Left kidney (tissue), 2 donors: ENCODE measurements around the gene CLTRN. TPM values are rescaled to one million over a fixed set of nuclear protein-coding genes. Genes with fewer than 3 reads are reported as not detected.
"Not testable (repeated sequence)": the region's sequence is repeated elsewhere in the genome, so short reads cannot be mapped to it uniquely, and the experiment has no call there.

Experiments
- DNase-seq: peaks from one replicate; pipeline ENCODE4 v3.0.0-alpha.2; 2013
- polyA plus RNA-seq: library from polyadenylated mRNA; unstranded; fragments of 120-200 nt; gene quantifications from one replicate; pipeline ENCODE4 v1.2.1, GENCODE V29; 2013; ENCODE audit not compliant: insufficient read length

Gene CLTRN
- polyA plus RNA-seq, 1 donor, result 21.4 TPM

DNA sequence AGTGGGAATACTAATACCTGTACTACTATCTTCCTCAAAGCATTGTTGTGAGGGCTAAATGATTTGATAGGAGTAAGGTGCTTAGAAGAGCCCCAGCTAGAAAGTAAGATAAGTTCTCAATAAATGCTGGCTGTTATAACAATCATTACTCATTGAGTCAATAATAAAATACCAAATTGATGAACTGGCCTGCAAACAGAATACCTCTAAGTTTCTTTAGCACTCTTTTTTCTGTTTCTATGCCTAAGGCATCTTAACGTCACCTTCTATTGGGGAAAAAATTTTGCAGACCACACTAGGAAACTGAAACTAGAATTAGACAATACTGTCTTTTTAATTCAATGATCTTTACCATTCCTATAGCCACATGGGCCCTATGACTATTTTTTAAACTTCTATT lies 1.2 kb downstream of the CLTRN start:
- DNase-seq, result no peak

DNA sequence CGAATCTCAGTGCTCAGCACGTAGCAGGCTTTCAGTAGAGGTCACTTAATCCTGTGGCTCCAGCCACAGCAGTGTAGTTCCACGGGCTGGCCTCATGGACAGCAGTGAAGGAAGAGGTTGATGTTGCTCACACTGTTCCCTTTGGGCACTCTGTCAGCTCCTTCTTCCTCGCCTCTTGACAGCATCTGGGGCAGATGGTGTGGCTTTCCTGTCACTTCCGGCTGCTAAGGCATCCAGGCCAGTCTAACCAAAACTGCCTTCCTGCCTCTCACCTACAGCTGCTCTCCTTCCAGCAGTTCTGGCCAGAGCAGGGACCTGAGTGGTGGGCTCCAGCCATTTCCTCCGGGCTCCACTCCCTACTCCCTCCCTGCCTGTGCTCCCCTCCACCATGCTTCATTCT lies 9.8 kb downstream of the CLTRN start:
- DNase-seq, result not testable (repeated sequence)

DNA sequence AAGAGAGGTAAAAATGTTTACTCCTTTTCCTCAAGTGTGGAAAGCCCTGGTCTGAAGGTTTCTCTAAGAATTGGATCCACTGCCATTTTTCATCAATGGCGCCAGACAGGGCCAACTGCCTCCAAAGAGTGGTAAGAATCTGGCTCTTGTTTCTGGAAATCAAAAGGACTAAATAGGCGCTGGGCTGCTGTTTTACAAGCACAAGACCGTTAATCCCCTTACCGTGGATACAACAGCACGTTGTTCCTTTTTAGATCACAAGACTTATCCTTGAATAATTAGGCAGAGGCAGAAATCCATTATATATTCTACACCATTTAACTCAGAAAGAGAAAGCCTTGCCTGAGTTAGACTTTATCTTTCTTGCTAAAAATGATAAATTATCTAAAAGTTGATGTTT lies 10.6 kb downstream of the CLTRN start:
- no peak for DNase-seq

DNA sequence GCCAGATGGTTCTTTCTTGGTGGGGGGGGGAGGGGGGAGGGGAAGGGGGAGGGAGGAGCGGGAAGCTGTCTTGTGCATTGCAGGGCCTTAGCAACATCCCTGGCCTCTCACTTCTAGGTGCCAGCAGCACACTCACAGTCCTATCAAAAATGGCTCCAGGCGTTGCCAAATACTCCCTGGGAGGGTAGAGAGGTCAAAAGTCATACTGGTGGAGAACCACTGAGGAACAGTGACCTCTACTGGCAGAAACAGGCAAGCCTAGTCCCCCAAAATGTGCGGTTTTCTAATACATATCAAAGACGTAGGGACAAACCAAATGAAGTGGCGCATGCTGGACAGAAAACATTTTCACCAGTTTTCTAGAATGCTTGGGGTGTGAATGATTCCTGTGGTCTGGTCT lies 17.1 kb downstream of the CLTRN start:
- DNase-seq, result not testable (repeated sequence)

DNA sequence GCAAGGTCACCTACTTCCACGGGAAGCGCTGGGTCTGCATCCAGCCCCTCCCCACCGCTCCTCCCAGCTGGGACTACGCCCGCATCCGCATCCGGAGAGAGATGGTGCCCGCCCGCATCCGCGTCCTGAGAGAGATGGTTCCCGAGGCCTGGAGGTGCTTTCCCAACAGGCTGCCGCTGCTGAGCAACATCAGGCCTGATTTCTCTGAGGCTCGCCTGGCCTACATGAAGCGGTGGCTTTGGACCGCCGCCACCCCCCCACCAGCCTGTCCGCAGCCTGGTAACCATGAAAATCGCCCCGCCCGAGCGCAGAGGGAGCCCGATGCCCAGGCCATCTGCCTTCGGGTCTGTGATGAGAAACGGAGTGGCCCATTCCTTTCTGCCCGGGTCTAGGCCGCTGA lies 18.1 kb downstream of the CLTRN start:
- DNase-seq, result no peak

DNA sequence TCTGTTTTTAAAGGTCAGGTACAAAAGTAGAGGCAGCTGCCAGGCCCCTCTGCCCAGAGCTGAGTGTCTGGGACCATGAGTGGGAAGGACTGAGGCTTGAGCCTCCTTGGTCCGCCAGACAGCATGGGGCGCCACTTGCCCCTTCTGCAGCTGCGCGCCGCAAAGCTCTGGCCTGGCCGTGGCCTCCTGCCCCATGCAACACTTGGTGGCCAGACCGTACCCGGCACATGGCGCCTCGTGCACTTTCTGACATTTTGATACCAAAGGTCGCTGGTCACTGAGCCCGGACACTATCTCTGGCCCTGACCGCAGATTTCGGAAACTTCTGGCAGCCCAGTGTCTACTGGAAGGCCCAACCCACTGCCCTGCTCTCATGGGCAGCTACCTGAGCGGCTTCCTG lies 18.6 kb downstream of the CLTRN start:
- no peak for DNase-seq

DNA sequence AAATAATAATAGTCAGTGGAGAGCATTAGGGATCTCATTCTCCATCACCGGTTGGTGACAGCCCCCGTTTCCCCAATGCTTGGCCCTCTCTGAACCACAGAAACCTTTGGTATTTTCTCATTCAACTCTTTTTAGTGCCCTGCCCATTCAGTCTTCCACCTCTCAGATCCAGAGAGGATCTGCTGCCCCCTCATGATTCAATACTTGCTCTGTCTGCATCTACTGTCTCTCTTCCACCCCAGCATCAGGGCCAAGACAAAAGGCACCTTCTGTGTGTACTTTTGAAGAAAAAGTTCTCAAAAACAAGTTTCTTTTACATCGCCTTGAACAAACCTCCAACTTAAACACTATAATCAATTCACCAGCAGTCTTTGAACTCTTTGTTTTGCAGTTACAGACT lies 19.3 kb downstream of the CLTRN start:
- no peak for DNase-seq

DNA sequence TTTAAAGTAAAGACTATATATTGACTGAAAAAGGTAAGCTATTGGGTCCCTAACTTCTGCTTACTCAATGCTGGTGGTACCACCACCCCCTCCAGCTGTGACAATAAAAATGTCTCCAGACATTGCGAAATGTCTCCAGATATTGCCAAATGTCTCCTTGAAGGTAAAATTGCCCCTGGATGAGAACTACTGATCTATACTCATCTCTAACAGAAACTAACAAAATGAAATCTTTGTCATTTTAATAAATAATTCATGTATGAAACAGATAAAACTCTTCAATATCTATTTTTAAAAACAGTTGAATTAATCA lies 20.1 kb downstream of the CLTRN start:
- DNase-seq, result no peak

DNA sequence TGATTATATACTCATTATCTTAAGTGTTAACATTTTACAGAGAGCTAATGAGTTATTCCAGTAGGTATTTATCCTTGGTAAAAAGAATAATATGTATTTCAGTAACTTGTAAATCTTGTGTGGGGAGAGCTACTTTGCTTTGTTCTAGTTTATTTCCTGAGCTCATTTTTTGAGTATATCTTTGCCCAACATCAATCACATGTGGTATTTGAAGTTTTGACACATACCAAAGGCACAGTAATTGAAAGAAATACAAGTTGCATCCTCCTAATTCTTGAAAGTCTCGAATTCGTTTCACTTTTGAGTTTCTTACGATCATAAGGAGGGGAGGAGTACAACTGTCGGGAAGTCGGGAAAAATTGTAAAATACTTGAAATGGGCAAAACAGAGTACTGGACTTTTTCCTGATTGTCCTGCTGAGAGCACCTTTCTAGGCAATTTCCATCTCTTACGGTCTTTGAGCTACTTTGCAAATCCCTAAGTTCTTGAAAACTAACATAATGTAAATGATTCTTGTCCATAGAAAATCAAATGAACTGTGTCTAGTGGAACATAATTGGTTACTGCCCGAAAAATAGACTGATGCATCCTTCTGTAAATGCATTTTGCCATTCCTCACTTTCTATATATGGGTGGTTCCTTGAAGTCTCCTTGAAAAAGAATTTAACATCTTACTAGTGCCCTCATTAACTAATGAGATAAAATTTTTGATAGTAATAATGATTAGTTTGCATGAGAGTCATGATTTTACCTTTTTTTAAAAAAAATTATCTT lies 20.6 kb downstream of the CLTRN start:
- no peak for DNase-seq

DNA sequence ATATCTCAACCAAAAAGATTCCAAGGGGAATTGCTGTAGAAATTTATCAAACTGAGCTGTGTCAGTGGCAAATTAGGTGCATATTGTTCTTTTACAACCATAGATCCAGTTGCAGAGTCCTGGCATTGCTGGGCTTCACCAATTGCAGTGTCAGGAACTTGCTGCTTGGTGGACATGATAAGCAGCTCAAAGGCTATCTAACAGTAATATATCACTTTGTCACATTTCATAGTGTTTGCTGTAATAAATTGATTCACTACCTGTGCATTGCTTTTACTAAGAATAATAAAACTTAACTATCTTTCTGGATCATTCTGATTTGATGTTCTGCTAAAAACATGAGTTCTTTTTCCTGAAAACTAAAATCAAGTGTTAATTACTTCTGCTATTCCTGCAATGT lies 33.0 kb downstream of the CLTRN start:
- no peak for DNase-seq

DNA sequence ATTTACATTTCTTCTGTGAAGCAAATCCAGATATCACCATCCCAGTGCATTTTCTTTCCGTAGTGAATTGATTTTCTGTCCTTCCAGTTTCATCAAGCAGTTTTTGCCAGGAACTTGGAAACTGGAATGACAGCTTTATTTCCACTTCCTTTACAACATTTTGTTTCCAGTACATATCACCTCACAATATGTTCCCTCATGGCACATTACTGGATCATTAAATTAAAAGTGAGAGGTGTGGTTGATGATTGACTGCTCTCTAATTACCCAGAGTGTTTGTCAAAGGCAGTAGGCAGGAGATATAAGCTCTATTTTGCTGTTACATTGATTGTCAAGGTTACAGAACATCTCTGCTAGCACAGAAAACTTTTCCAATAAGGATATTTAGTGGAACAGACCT lies 41.6 kb downstream of the CLTRN start:
- no peak for DNase-seq

DNA sequence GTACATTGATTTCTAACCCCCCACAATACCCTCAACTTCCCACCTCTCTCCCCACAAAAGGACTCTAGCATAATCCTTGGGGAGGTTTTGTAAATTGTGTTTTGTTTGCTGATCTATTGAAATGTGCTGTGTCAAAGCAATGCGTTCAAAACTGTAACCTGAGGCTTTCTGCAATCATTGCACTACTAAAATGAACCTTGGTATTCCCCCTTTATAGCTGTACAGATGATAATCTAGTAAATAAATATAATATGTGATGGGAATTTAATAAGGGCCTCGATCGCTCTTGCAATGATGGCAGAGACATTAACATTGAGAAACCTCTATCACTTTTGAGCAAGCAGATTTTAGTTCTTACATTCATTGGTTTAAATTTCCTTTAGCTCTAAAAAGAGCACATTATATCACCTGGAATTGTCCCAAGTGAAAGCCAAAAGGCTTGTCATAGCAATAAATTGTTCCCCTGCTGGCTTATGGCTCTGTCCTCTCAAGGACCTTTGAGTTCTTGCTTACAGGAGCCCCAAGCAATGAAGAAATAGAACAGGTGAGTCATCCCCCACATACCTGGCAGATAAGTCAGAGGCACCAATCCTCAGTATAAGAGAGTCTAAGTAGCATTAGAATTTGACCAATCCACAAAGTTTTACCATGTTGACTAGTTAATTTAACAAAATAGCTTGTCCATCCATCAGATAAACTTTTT lies 45.4 kb downstream of the CLTRN start:
- no peak for DNase-seq

DNA sequence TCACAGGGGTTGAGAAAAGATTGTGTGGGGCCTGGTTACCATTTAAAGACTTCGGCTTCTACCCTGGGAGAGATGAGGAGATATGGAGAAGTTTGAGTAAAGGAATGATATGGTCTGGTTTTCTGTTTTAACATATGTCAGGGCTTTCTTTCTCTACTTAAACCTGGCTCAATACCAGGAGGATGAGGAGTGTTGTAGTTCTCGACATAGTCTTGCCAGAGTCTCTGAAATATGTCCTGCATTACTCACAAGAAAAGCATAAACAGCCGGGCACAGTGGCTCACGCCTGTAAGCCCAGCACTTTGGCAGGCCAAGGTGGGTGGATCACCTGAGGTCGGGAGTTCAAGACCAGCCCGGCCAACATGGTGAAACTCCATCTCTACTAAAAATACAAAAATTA lies 47.5 kb downstream of the CLTRN start:
- DNase-seq, result no peak

DNA sequence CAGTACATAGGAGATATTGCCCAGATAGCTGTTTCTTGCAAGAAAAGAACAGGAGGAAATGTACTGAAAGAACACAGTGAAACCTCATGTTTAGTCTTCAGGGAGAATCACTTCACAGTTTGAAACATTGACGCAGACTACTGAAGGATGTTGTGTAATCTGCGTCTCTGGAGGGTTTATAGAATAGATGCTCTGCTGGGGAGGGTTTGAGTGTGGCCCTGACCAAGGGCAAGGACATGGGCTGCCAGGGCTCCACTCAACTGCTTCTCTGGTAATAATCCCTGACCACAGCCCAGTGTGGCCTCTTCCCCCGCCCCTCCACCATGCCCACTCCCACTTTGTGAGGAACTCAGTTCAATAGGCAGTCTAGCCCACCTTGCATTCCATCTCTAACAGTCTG lies 48.1 kb downstream of the CLTRN start:
- no peak for DNase-seq

DNA sequence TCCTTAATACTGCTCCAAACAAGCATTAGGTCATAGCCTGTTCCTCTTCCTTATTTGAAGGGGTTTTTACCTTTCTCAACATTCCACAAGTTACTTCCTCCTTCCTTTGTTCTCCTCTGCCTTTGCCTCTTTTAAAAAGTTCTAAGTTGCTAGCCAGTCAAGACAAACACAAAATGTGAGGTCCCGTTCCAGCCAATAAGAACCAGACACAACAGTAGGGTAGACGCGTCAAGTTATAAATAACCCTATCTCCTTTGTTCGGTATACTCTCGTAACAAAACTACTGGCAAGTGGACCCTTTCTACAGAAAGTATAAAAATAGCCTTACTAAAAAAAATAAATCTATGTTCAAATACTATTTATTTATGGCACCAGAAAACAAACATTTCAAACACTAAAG lies 57.5 kb downstream of the CLTRN start:
- DNase-seq, result no peak

DNA sequence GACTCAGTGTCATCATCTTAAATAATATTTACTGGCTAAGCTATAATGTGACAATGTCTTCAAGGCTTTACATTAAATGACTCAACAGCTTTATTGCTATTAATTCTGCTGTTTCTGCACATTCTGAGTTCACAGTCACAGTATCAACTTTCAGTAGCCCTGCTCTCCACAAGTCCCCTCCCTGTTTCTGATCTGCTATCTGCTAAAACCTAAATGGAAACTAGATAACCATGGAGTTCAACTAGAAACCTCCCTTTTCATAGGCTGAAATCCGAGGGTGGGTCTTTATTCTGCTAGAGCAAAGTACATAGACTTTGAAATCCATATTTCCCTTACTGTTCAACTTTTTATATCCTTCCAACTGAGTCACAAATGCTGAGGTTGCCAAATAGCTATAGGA lies 58.5 kb downstream of the CLTRN start:
- no peak for DNase-seq

DNA sequence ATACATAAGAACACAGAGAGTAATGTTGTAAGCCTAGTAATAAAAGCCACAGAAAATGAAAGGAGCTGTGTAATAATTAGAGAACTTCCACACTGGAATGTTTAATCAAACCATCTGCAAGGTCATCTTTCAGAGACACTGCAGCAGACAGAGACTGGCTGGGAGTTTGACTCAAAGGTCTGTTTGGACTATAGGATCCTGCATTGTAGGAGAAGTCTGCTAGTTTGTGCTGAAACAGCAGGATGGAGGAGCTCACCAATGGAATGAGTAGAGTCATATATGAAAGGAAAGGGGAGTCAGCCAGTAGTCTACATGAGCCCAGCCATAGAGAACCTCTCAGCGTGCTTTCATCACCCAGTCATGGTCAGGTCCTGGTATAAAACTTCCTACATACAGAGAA lies 59.4 kb downstream of the CLTRN start:
- DNase-seq, result no peak

DNA sequence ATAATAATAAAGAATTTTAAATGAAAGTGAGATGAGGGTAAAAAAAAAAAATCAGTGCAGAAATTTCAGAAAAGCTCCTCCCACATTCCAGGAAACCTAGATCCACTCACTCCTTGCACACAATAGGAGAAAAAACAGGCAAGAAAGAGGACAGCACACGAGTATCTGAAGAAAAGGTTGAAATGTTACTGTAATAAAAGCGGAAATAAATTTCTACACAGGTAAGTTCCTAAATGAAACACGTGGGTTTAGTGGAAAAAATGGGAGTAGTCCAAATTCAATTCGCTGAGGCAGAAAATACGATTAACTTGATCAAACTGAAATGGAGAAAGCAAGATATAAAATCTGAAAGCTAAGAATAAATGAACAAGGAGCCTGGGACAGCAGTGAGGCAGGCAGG lies 61.8 kb downstream of the CLTRN start:
- DNase-seq, result no peak

DNA sequence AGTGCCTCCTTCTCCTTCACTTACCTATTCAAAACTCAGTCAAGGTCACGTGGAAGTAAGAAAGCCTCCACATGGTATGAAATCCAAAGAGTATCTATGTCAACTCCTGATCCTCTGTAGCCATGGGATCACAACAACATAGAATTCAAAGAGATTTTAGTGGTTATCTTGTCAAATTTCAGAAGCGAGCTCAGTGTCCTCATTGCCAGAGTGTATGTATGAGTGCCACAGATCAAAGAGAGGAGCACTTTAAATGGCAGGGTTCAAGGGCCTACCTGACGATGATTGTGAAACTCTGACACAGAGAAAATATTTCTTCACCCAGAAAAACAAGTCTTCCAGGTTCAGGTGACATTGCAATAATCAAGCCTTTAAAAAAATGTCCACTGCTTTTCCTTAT lies 62.7 kb downstream of the CLTRN start:
- no peak for DNase-seq

DNA sequence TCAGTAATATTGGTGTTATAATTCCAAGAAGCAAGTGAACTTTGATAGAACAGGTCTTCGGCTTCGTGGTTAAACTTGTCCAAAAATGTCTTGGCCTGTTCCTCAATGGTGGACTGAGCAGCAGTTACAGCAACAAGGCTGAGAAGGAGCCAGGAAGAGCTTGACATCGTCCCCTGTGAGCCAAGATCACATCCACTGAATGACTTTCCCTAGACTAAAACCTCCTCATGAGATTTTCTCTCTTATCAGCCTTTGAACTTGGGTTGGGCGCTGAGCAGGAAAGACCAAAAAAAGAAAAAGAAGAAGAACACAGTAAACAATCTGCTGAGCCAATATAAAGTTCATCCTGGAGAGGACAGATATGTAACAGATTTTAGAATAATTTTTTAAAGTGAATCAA lies 63.9 kb downstream of the CLTRN start, which contains the start of gene ACE2:
Gene ACE2, minus strand, starts transcription at position 216 of the 400 bp plus-strand sequence. Its CDS starts 49 bp downstream, at position 167.
- no peak for DNase-seq

DNA sequence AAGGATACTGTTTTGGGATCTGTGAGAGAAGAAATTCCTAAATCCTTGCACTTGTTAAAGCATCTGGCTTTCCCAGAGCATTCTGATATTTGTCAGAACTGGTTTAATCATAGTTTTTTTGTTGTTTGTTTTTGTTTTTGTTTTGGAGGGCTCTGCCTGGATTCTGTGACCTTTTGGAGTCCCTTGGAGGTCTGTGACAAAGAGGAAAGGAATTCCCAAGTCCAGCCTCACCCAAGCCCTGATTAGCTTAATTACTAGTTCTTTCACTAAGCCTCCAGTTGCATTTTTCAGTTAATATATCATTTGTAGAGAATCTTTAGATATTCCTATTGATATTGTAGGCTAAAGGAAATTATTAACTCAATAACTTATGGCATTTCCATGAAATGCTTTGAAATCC lies 64.6 kb downstream of the CLTRN start:
- no peak for DNase-seq

DNA sequence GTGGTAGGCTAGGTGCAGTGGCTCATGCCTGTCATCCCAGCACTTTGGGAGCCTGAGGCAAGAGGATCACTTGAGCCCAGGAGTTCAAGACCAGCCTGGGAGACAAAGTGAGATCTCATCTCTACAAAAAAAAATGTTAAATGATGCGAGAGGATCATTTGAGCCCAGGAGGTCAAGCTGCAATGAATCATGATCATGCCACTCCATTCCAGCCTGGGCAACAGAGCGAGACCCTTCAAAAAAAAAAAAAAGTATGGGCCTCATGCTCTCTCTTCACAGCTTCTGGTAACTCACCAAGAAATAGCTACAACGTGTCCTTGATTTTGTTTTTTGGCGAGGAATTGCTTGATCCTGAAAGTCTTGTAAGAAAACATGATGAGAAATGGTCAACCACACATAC lies 65.1 kb downstream of the CLTRN start:
- DNase-seq, result no peak

DNA sequence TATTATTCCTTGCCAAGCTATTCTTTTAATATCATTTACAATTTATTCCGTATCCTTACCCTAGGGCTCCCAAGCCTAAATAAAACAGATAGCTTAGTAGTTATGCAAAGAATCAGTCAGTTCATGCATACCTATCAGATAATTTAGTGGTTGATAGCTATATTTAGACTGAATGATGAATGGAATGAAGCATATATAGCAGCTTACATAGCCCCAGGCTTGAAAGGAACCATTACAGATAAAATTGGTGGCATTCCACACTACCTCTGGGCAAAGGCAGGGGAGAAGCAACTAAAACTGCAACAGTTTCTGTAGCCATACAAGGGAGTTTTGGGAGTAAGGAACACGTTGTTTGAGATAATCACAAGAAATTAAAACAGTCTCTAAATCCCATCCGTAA lies 66.6 kb downstream of the CLTRN start:
- no peak for DNase-seq

DNA sequence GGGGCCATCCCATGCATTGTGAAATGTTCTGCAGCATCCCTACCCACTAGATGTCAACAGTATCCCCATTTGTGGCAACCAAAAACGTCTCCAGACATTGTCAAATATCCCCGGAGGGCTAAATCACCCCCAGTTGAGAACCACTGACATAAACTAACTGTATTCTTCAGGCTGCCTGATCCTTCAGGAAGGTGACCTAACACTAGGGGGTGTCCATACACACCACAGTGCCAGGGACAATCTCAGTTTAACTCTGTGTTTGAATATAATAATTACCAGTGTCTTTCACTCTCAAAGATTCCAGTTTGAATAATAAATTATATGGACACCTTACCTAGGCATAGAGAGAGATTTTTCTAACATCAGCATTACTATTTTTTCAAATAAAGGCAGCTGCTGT lies 70.2 kb downstream of the CLTRN start:
- DNase-seq, result no peak
